HepG2 (cell line): ENCODE results near the gene KRT79. TPM values are rescaled to one million over a fixed set of nuclear protein-coding genes. Genes with fewer than 3 reads are reported as not detected.

Source experiments
- ATAC-seq: fragments of 200-7000 bp; cut with Tn5 transposase; 3 replicates; pipeline ENCODE4 v1.9.1; 2020; ENCODE audit warnings: mild to moderate bottlenecking, moderate library complexity
- BruUV-seq: library from RNA; stranded (reverse); fragments of 400-500 nt; replicated peaks from 2 replicates; lab custom pipeline; 2021; lab: Mats Ljungman, UMichigan
- CTCF ChIA-PET: fragments of 300-600 bp; formaldehyde crosslinking; extraction: SDS; loops from one replicate; lab custom pipeline; 2021; ENCODE audit warnings: low total read pairs, inconsistent platforms, low intra/inter-chr PET ratio; lab: Yijun Ruan, JAX
- POLR2A ChIA-PET: fragments of 350-600 bp; sonication (Branson Sonifier 250); formaldehyde crosslinking; loops from one replicate; lab custom pipeline; 2020; ENCODE audit warnings: antibody characterized with exemption, inconsistent platforms; lab: Yijun Ruan, JAX
- DNase-seq: peaks from one replicate; pipeline ENCODE4 v3.0.0-alpha.2; 2015; ENCODE audit warnings: low spot score
- FAIRE-seq: peaks from 3 replicates; lab custom pipeline; 2011; peaks lifted over from hg19 to GRCh38; lab: Jason Lieb, UNC
- H2AFZ ChIP-seq: one replicate; pipeline ENCODE4 v1.6.1; 2011; ENCODE audit warnings: low read length, inconsistent platforms
- H3K27ac ChIP-seq: fragments of 300-600 bp; 3 replicates; pipeline ENCODE4 v1.8.0; 2011; ENCODE audit warnings: mixed run types, mild to moderate bottlenecking, mixed read lengths, low read length, inconsistent platforms; ENCODE audit not compliant: insufficient read depth; ENCODE audit errors: extremely low read length
- H3K27me3 ChIP-seq, 2 experiments: fragments of 200-600 bp in 1 of 2; 2 replicates in 1 of 2; 3 replicates in 1 of 2; pipeline versions ENCODE4 v1.6.0 to v1.8.0; 2011; ENCODE audit warnings: low read length in 2 of 2, mild to moderate bottlenecking in 2 of 2, moderate library complexity in 2 of 2, inconsistent platforms in 1 of 2; ENCODE audit not compliant: insufficient read depth in 2 of 2, control insufficient read depth in 1 of 2
- H3K36me3 ChIP-seq, 2 experiments: fragments of 200-600 bp in 1 of 2; replicated peaks in 1 of 2; 2 replicates in 1 of 2; 3 replicates in 1 of 2; pipeline versions ENCODE4 v1.5.1 to v1.8.0; 2011; ENCODE audit warnings: low read length in 2 of 2, inconsistent platforms in 1 of 2; ENCODE audit not compliant: insufficient read depth in 2 of 2, control insufficient read depth in 1 of 2
- H3K4me1 ChIP-seq: 2 replicates; pipeline ENCODE4 v1.5.1; 2012; ENCODE audit warnings: low read length, inconsistent platforms; ENCODE audit not compliant: insufficient read depth
- H3K4me2 ChIP-seq: 2 replicates; pipeline ENCODE4 v1.6.0; 2011; ENCODE audit warnings: low read depth, low read length, inconsistent platforms
- H3K4me3 ChIP-seq, 3 experiments: fragments of 200-600 bp in 1 of 3; sonication (generic), shearing (Covaris generic) in 1 of 3; replicated peaks in 1 of 3; 2 replicates each; pipeline ENCODE4 v1.5.1; 2011 to 2016; ENCODE audit warnings: low read length in 3 of 3, inconsistent platforms in 2 of 3, low read depth in 2 of 3, mild to moderate bottlenecking in 2 of 3, control low read depth in 1 of 3, mixed read lengths in 1 of 3; ENCODE audit not compliant: insufficient read depth in 1 of 3
- H3K79me2 ChIP-seq: one replicate; pipeline ENCODE4 v1.6.1; 2011; ENCODE audit warnings: low read length, inconsistent platforms; ENCODE audit not compliant: insufficient read depth
- H3K9ac ChIP-seq: 2 replicates; pipeline ENCODE4 v1.6.0; 2011; ENCODE audit warnings: mild to moderate bottlenecking, low read depth, low read length, inconsistent platforms; ENCODE audit not compliant: insufficient read depth
- H3K9me3 ChIP-seq: 2 replicates; pipeline ENCODE4 v1.5.1; 2012; ENCODE audit warnings: mild to moderate bottlenecking, low read length
- H4K20me1 ChIP-seq: 2 replicates; pipeline ENCODE4 v1.6.0; 2011; ENCODE audit warnings: inconsistent platforms, mild to moderate bottlenecking, low read length, moderate library complexity; ENCODE audit not compliant: insufficient read depth
- ETV5 ChIP-seq: IDR thresholded peaks from 2 replicates; pipeline ENCODE4 v1.6.1; 2018; ENCODE audit warnings: missing biosample characterization, missing genetic modification reagents, inconsistent platforms, borderline replicate concordance
- JUN ChIP-seq: sonication (generic); formaldehyde crosslinking; IDR thresholded peaks from 2 replicates; pipeline ENCODE4 v1.4.0; 2020; ENCODE audit warnings: mild to moderate bottlenecking, missing genetic modification reagents
- KLF15 ChIP-seq: sonication (generic); formaldehyde crosslinking; IDR thresholded peaks from 2 replicates; pipeline ENCODE4 v1.8.1; 2023; ENCODE audit warnings: borderline replicate concordance, mild to moderate bottlenecking, inconsistent platforms, missing genetic modification reagents, mixed read lengths
- MLXIP ChIP-seq: sonication (generic); formaldehyde crosslinking; IDR thresholded peaks from 2 replicates; pipeline ENCODE4 v1.9.0; 2021; ENCODE audit warnings: missing genetic modification reagents, borderline replicate concordance
- NCOA5 ChIP-seq: sonication (generic); formaldehyde crosslinking; IDR thresholded peaks from 2 replicates; pipeline ENCODE4 v1.4.0; 2020; ENCODE audit warnings: missing genetic modification reagents
- PHF5A ChIP-seq: IDR thresholded peaks from one replicate; pipeline ENCODE4 v1.6.1; 2018; ENCODE audit warnings: low read depth, missing genetic modification reagents; ENCODE audit not compliant: unreplicated experiment
- RAD21 ChIP-seq: fragments of 450-650 bp; formaldehyde crosslinking; IDR thresholded peaks from 2 replicates; pipeline ENCODE4 v1.5.0; 2020; ENCODE audit warnings: mild to moderate bottlenecking
- RCOR2 ChIP-seq: IDR thresholded peaks from 2 replicates; pipeline ENCODE4 v1.6.1; 2016; ENCODE audit warnings: missing biosample characterization, missing genetic modification reagents
- ZFX ChIP-seq: sonication (generic); formaldehyde crosslinking; IDR thresholded peaks from 2 replicates; pipeline ENCODE4 v1.4.0; 2020; ENCODE audit warnings: mild to moderate bottlenecking, low read depth, missing genetic modification reagents, moderate library complexity
- ZMYM3 ChIP-seq: sonication (generic); formaldehyde crosslinking; IDR thresholded peaks from 2 replicates; pipeline ENCODE4 v1.5.1; 2020; ENCODE audit warnings: mild to moderate bottlenecking, missing genetic modification reagents
- ZNF136 ChIP-seq: sonication (generic); formaldehyde crosslinking; IDR thresholded peaks from 2 replicates; pipeline ENCODE4 v1.8.1; 2022; ENCODE audit warnings: low read depth, mild to moderate bottlenecking, moderate library complexity, missing genetic modification reagents
- ZNF232 ChIP-seq: sonication (generic); formaldehyde crosslinking; IDR thresholded peaks from 2 replicates; pipeline ENCODE4 v1.4.0; 2020; ENCODE audit warnings: missing genetic modification reagents, borderline replicate concordance
- ZNF414 ChIP-seq: sonication (generic); formaldehyde crosslinking; IDR thresholded peaks from 2 replicates; pipeline ENCODE4 v1.5.0; 2020; ENCODE audit warnings: missing genetic modification reagents
- ZSCAN22 ChIP-seq: sonication (generic); formaldehyde crosslinking; IDR thresholded peaks from 2 replicates; pipeline ENCODE4 v1.4.0; 2020; ENCODE audit warnings: mild to moderate bottlenecking, missing genetic modification reagents
- WGBS: methylation state at CpG from one replicate; pipeline ENCODE4 v1.1.6; 2017; ENCODE audit warnings: low lambda C conversion rate; 5-methylcytosine and 5-hydroxymethylcytosine counted together
- in situ Hi-C: cut with HindIII; loops from 2 replicates; pipeline ENCODE4 v1.10.0; 2017; ENCODE audit warnings: low pct_unique_long_range_greater_than_20kb; ENCODE audit not compliant: extremely low pct_ligation_motif_present
- intact Hi-C: fragments of 100-400 bp; cut with micrococcal nuclease; formaldehyde crosslinking; loops from one replicate; pipeline ENCODE4 v1.10.0; 2022; ENCODE audit not compliant: unreplicated experiment
- polyA plus RNA-seq, 8 experiments: library from polyadenylated mRNA; depleted of rRNA in 3 of 8; stranded (reverse) in 7 of 8; unstranded in 1 of 8; fragments of >200 nt; fragmentation: Illumina TruSeq in 4 of 8; extraction: Trizol in 4 of 8; gene quantifications; 2 replicates each; pipeline versions ENCODE4 v1.2.1 to v1.2.3, GENCODE V29; 2011 to 2016; ENCODE audit warnings: low read depth in 4 of 8, missing spikeins in 1 of 8, mixed read lengths in 1 of 8; ENCODE audit not compliant: insufficient read depth in 1 of 8
- total RNA-seq, 5 experiments: library from RNA; depleted of rRNA; stranded (reverse); fragments of >200 nt; fragmentation: Illumina TruSeq; extraction: Trizol; gene quantifications; 2 replicates each; pipeline ENCODE4 v1.2.3, GENCODE V29; 2016; ENCODE audit warnings: low read depth in 1 of 5
- TF ChIP-seq, protein P1 (sequence below): sonication (generic); formaldehyde crosslinking; IDR thresholded peaks from 2 replicates; pipeline ENCODE4 v1.5.1; 2020; ENCODE audit warnings: mild to moderate bottlenecking, missing genetic modification reagents, borderline replicate concordance
- TF ChIP-seq, protein P2 (sequence below): sonication (generic); formaldehyde crosslinking; IDR thresholded peaks from 2 replicates; pipeline ENCODE4 v1.5.0; 2020; ENCODE audit warnings: mild to moderate bottlenecking, missing genetic modification reagents, moderate library complexity

Gene KRT79
- total and polyA plus RNA-seq, 2 of the 13 experiments (the other 11 are each of a cell fraction or from before 2014, with no cell fraction given) = 0.09 TPM; not detected in 1

DNA sequence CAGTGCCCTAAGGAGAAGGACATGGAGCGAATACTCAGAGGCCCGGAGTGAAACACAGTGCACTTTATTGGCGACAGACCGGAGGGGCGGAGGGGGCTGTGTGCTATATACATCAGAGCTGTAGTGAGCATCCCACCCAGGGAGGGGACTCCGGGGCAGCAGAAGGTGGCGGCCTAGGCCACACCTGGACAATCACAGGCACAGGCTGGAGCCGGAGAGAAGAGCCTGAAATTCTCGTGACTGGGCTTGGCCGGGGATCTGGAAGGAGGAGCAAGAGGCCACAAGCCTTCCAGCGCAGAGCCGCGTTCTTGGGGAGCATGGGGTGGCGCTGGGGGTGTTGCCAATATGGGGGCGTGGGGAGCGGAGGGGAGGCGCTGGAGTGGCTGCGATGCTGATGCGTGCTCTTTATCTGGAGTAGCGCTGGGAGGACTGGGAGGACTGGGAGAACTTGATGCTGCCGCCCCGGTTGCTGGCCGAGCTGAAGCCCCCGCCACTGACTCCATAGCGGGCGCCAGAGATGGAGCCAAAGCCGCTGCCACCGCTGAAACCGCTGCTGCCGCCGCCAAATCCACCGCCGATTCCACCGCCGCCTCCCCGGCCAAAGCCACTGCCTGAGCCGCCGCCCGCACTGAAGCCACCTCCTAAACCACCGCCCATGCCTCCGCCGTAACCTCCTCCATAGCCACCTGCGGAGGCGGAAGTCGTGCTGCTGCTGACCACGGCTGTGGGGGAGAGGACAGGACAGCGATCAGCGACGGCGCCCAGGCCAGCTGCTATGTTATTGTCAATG is 44.3 kb downstream of the KRT79 start:
- WGBS = 55% methylated on average over 14 of the region's 50 CpGs
- peaks cover 4 to 56% of the 10 kb centered on the region in 2 experiments; a peak in 3 of 5 replicates for H3K27me3 ChIP-seq
- no peaks in the 10 kb centered on the region for H3K79me2 ChIP-seq
- no peak overlapping the region for H3K9ac ChIP-seq
- no peak for DNase-seq
- H2AFZ ChIP-seq = no peak overlapping the region
- ChIA-PET POLR2A (no interaction called here), CTCF (no interaction called here)
- no peak overlapping the region for H3K27ac ChIP-seq
- H3K4me1 ChIP-seq = no peaks in the 10 kb centered on the region
- BruUV-seq = no TSS peak
- no peak overlapping the region for H3K4me3 ChIP-seq
- no peak overlapping the region for H3K4me2 ChIP-seq
- ATAC-seq = peak; percentile 60
- no peaks in the 10 kb centered on the region for H3K36me3 ChIP-seq
- intact Hi-C loops = no loop called here
- H4K20me1 ChIP-seq = no peaks in the 10 kb centered on the region
- H3K9me3 ChIP-seq = no peaks in the 10 kb centered on the region
- FAIRE-seq = no peak
- TF ChIP-seq RAD21 (CRISPR knock-in tag) (no peak), PHF5A (no peak), ZNF232 (CRISPR knock-in tag) (no peak), JUN (CRISPR knock-in tag) (no peak), MLXIP (no peak), ETV5 (CRISPR knock-in tag) (no peak), ZFX (CRISPR knock-in tag) (no peak), ZNF414 (no peak), KLF15 (CRISPR knock-in tag) (no peak), RCOR2 (CRISPR knock-in tag) (no peak), ZSCAN22 (CRISPR knock-in tag) (no peak), NCOA5 (CRISPR knock-in tag) (no peak), ZMYM3 (CRISPR knock-in tag) (no peak), ZNF136 (no peak)
- TF ChIP-seq, protein P1, sequence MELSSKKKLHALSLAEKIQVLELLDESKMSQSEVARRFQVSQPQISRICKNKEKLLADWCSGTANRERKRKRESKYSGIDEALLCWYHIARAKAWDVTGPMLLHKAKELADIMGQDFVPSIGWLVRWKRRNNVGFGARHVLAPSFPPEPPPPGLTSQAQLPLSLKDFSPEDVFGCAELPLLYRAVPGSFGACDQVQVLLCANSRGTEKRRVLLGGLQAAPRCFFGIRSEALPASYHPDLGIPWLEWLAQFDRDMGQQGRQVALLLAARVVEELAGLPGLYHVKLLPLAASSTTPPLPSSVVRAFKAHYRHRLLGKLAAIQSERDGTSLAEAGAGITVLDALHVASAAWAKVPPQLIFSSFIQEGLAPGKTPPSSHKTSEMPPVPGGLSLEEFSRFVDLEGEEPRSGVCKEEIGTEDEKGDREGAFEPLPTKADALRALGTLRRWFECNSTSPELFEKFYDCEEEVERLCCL = no peak
- TF ChIP-seq, protein P2, sequence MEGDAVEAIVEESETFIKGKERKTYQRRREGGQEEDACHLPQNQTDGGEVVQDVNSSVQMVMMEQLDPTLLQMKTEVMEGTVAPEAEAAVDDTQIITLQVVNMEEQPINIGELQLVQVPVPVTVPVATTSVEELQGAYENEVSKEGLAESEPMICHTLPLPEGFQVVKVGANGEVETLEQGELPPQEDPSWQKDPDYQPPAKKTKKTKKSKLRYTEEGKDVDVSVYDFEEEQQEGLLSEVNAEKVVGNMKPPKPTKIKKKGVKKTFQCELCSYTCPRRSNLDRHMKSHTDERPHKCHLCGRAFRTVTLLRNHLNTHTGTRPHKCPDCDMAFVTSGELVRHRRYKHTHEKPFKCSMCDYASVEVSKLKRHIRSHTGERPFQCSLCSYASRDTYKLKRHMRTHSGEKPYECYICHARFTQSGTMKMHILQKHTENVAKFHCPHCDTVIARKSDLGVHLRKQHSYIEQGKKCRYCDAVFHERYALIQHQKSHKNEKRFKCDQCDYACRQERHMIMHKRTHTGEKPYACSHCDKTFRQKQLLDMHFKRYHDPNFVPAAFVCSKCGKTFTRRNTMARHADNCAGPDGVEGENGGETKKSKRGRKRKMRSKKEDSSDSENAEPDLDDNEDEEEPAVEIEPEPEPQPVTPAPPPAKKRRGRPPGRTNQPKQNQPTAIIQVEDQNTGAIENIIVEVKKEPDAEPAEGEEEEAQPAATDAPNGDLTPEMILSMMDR (CRISPR knock-in tag) = no peak
- TF ChIP-seq, all 625 proteins: peak for 0
- in situ Hi-C loops = no loop called here
